Mesenchymal stem cell (in vitro differentiated cells and primary cell): Measurements from ENCODE around the gene MAN2A1.

Source experiments
- DNase-seq: peaks from one replicate; pipeline ENCODE4 v3.0.0-alpha.2; 2013
- H2AFZ ChIP-seq: one replicate; pipeline ENCODE4 v1.6.1; 2013; ENCODE audit warnings: low read depth, mild to moderate bottlenecking, control low read depth, inconsistent platforms, low read length, moderate library complexity
- H2AK5ac ChIP-seq: 2 replicates; pipeline ENCODE4 v1.6.1; 2013; ENCODE audit warnings: low read length, moderate library complexity, mild to moderate bottlenecking, inconsistent platforms; ENCODE audit not compliant: severe bottlenecking
- H2BK120ac ChIP-seq: one replicate; pipeline ENCODE4 v1.6.1; 2013; ENCODE audit warnings: low read depth, mild to moderate bottlenecking, inconsistent platforms, low read length, moderate library complexity
- H2BK12ac ChIP-seq, 2 experiments: one replicate each; pipeline ENCODE4 v1.6.1; 2013; ENCODE audit warnings: inconsistent platforms in 2 of 2, low read length in 2 of 2, mild to moderate bottlenecking in 2 of 2, moderate library complexity in 2 of 2, control low read depth in 1 of 2
- H2BK15ac ChIP-seq: one replicate; pipeline ENCODE4 v1.6.1; 2013; ENCODE audit warnings: mild to moderate bottlenecking, low read depth, inconsistent platforms; ENCODE audit not compliant: poor library complexity, severe bottlenecking
- H2BK5ac ChIP-seq: 2 replicates; pipeline ENCODE4 v1.6.1; 2013; ENCODE audit warnings: low read depth, mild to moderate bottlenecking, low read length, control low read depth, inconsistent platforms; ENCODE audit not compliant: poor library complexity, severe bottlenecking
- H3K14ac ChIP-seq, 2 experiments: one replicate each; pipeline ENCODE4 v1.6.1; 2013; ENCODE audit warnings: inconsistent platforms in 2 of 2, low read length in 2 of 2, control low read depth in 1 of 2, mild to moderate bottlenecking in 1 of 2, moderate library complexity in 1 of 2
- H3K18ac ChIP-seq, 2 experiments: one replicate each; pipeline ENCODE4 v1.6.1; 2013; ENCODE audit warnings: inconsistent platforms in 2 of 2, low read length in 2 of 2, control low read depth in 1 of 2, low read depth in 1 of 2, mild to moderate bottlenecking in 1 of 2
- H3K23ac ChIP-seq, 2 experiments: one replicate each; pipeline ENCODE4 v1.6.1; 2013; ENCODE audit warnings: inconsistent platforms in 2 of 2, low read length in 2 of 2, mild to moderate bottlenecking in 2 of 2, moderate library complexity in 2 of 2, control low read depth in 1 of 2
- H3K27ac ChIP-seq: 2 replicates; pipeline ENCODE4 v1.5.1; 2013; ENCODE audit warnings: mild to moderate bottlenecking, moderate library complexity, low read length, control low read depth, inconsistent platforms; ENCODE audit not compliant: poor library complexity, severe bottlenecking
- H3K27me3 ChIP-seq, 2 experiments: 2 replicates each; pipeline versions ENCODE4 v1.6.1 to v1.7.0; 2013; ENCODE audit warnings: low read length in 2 of 2, mild to moderate bottlenecking in 2 of 2, moderate library complexity in 2 of 2, control low read depth in 1 of 2, inconsistent platforms in 1 of 2; ENCODE audit not compliant: control insufficient read depth in 1 of 2, insufficient read depth in 1 of 2
- H3K36me3 ChIP-seq, 2 experiments: 2 replicates each; pipeline versions ENCODE4 v1.6.1 to v1.7.0; 2013; ENCODE audit warnings: low read length in 2 of 2, control low read depth in 1 of 2, inconsistent platforms in 1 of 2, low read depth in 1 of 2, mild to moderate bottlenecking in 1 of 2; ENCODE audit not compliant: insufficient read depth in 2 of 2, control insufficient read depth in 1 of 2
- H3K4ac ChIP-seq, 2 experiments: one replicate each; pipeline ENCODE4 v1.6.1; 2013; ENCODE audit warnings: inconsistent platforms in 2 of 2, low read length in 2 of 2, mild to moderate bottlenecking in 2 of 2, moderate library complexity in 2 of 2, control low read depth in 1 of 2, low read depth in 1 of 2
- H3K4me1 ChIP-seq: 2 replicates; pipeline ENCODE4 v1.6.1; 2013; ENCODE audit warnings: low read depth, low read length, control low read depth; ENCODE audit not compliant: control insufficient read depth, insufficient read depth
- H3K4me2 ChIP-seq: 2 replicates; pipeline ENCODE4 v1.6.1; 2013; ENCODE audit warnings: low read length, mild to moderate bottlenecking, inconsistent platforms; ENCODE audit not compliant: poor library complexity, severe bottlenecking
- H3K4me3 ChIP-seq, 2 experiments: 2 replicates each; pipeline versions ENCODE4 v1.5.1 to v1.7.0; 2013; ENCODE audit warnings: low read length in 2 of 2, mild to moderate bottlenecking in 2 of 2, control low read depth in 1 of 2, low read depth in 1 of 2; ENCODE audit not compliant: insufficient read depth in 1 of 2
- H3K79me1 ChIP-seq: replicated peaks from 2 replicates; pipeline ENCODE4 v1.6.1; 2013; ENCODE audit warnings: mild to moderate bottlenecking, control low read depth, low read length, inconsistent platforms; ENCODE audit not compliant: poor library complexity, severe bottlenecking
- H3K9ac ChIP-seq: 2 replicates; pipeline ENCODE4 v1.7.0; 2013; ENCODE audit warnings: mild to moderate bottlenecking, low read length, moderate library complexity
- H3K9me3 ChIP-seq: 2 replicates; pipeline ENCODE4 v1.7.0; 2013; ENCODE audit warnings: mild to moderate bottlenecking, low read length; ENCODE audit not compliant: control insufficient read depth
- H4K8ac ChIP-seq: one replicate; pipeline ENCODE4 v1.6.1; 2013; ENCODE audit warnings: inconsistent platforms, mild to moderate bottlenecking, low read length, moderate library complexity
- H4K91ac ChIP-seq: one replicate; pipeline ENCODE4 v1.6.1; 2013; ENCODE audit warnings: mild to moderate bottlenecking, low read length, inconsistent platforms
- WGBS: methylation state at CpG from one replicate; pipeline ENCODE4 v1.1.7; 2013; ENCODE audit warnings: mixed read lengths; 5-methylcytosine and 5-hydroxymethylcytosine counted together

MAN2A1 gene

GRCh38 chr5:109833946-109834345 is 144.2 kb downstream of the MAN2A1 start:
- 92% methylated on average over 2 of the region's 3 CpGs for WGBS

GRCh38 chr5:109836280-109836679 is 146.6 kb downstream of the MAN2A1 start:
- H2BK12ac ChIP-seq: no peak overlapping the region
- no peak overlapping the region for H2AK5ac ChIP-seq
- no peak overlapping the region for H2BK15ac ChIP-seq
- no peak overlapping the region for H3K9ac ChIP-seq
- no peak overlapping the region for H3K4me2 ChIP-seq
- no peak overlapping the region for H4K91ac ChIP-seq
- H2BK5ac ChIP-seq: no peak overlapping the region
- H3K4ac ChIP-seq: peak overlapping the region in 1 of 2 experiments; percentile 24
- H3K27me3 ChIP-seq: no peaks in the 10 kb centered on the region
- H3K14ac ChIP-seq: no peak overlapping the region
- H3K9me3 ChIP-seq: peaks cover 4% of the 10 kb centered on the region
- no peaks in the 10 kb centered on the region for H3K4me1 ChIP-seq
- H3K27ac ChIP-seq: no peak overlapping the region
- H2BK120ac ChIP-seq: no peak overlapping the region
- peaks cover 15 to 31% of the 10 kb centered on the region in 2 experiments for H3K36me3 ChIP-seq
- no peak overlapping the region for H3K18ac ChIP-seq
- no peak overlapping the region for H2AFZ ChIP-seq
- DNase-seq: no peak
- no peak overlapping the region for H4K8ac ChIP-seq
- H3K23ac ChIP-seq: no peak overlapping the region
- WGBS: 100% methylated on average over 6 of the region's 8 CpGs
- H3K79me1 ChIP-seq: peaks cover 17% of the 10 kb centered on the region
- H3K4me3 ChIP-seq: no peak overlapping the region

More at GRCh38 chr5:109833946-109834345, 144.2 kb downstream of the MAN2A1 start:
- Histone ChIP-seq H4K8ac (peak overlapping the region; percentile 37), H4K91ac (peak overlapping the region; percentile 61), H3K18ac (peak overlapping the region in 1 of 2 experiments; percentile 54), H3K9ac (no peak overlapping the region), H3K9me3 (peaks cover 4% of the 10 kb centered on the region), H3K23ac (no peak overlapping the region), H3K14ac (no peak overlapping the region), H3K4me1 (peaks cover 2% of the 10 kb centered on the region), H3K4me2 (no peak overlapping the region), H3K4ac (no peak overlapping the region), H2BK12ac (peak overlapping the region in 1 of 2 experiments; percentile 54), H2AFZ (no peak overlapping the region), H2BK15ac (no peak overlapping the region), H2BK120ac (no peak overlapping the region), H3K27ac (no peak overlapping the region), H3K27me3 (no peaks in the 10 kb centered on the region), H3K4me3 (no peak overlapping the region), H2BK5ac (no peak overlapping the region), H3K36me3 (peaks cover 9 to 20% of the 10 kb centered on the region in 2 experiments), H2AK5ac (no peak overlapping the region), H3K79me1 (peaks cover 16% of the 10 kb centered on the region)
- DNase-seq: no peak

- DNase-seq: no peak
- H2BK12ac ChIP-seq: no peak overlapping the region
Observed at GRCh38 chr5:109837231-109837861, 147.6 kb downstream of the MAN2A1 start.

GRCh38 chr5:109838157-109838556 is 148.4 kb downstream of the MAN2A1 start:
- Histone ChIP-seq H4K91ac (no peak overlapping the region), H3K4ac (no peak overlapping the region), H3K18ac (no peak overlapping the region), H3K4me2 (no peak overlapping the region), H2AFZ (no peak overlapping the region), H4K8ac (no peak overlapping the region), H3K23ac (no peak overlapping the region), H3K4me3 (no peak overlapping the region), H3K9ac (no peak overlapping the region), H3K9me3 (peaks cover 4% of the 10 kb centered on the region), H3K14ac (no peak overlapping the region), H2AK5ac (no peak overlapping the region), H2BK12ac (no peak overlapping the region), H3K27ac (no peak overlapping the region), H3K79me1 (peaks cover 17% of the 10 kb centered on the region), H3K27me3 (no peaks in the 10 kb centered on the region), H3K36me3 (peaks cover 12 to 46% of the 10 kb centered on the region in 2 experiments), H2BK5ac (no peak overlapping the region), H3K4me1 (no peaks in the 10 kb centered on the region), H2BK15ac (no peak overlapping the region), H2BK120ac (no peak overlapping the region)
- no CpG with 5 or more reads among the region's 1 CpG for WGBS
- no peak for DNase-seq

More at GRCh38 chr5:109837231-109837861, 147.6 kb downstream of the MAN2A1 start:
- Histone ChIP-seq H3K4me3 (no peak overlapping the region), H2BK15ac (no peak overlapping the region), H2AFZ (no peak overlapping the region), H4K91ac (no peak overlapping the region), H3K23ac (no peak overlapping the region), H4K8ac (no peak overlapping the region), H3K18ac (no peak overlapping the region), H3K9ac (no peak overlapping the region), H2BK5ac (no peak overlapping the region), H3K14ac (no peak overlapping the region), H3K9me3 (peaks cover 4% of the 10 kb centered on the region), H3K4me2 (no peak overlapping the region), H3K4ac (no peak overlapping the region), H2AK5ac (no peak overlapping the region), H3K36me3 (peaks cover 15 to 40% of the 10 kb centered on the region in 2 experiments), H3K79me1 (peaks cover 17% of the 10 kb centered on the region), H3K27me3 (no peaks in the 10 kb centered on the region), H3K27ac (no peak overlapping the region), H3K4me1 (no peaks in the 10 kb centered on the region), H2BK120ac (no peak overlapping the region)
- 100% methylated on average over 2 of the region's 6 CpGs for WGBS
